Stimulated activated CD8-positive, alpha-beta memory T cell treated with anti-CD3 and anti-CD28 coated beads, Interleukin-15, amount 100 ng/mL, for 1 hour (primary cell): ENCODE measurements around the gene BOC.
"Not testable (repeated sequence)": the region's sequence is repeated elsewhere in the genome, so short reads cannot be mapped to it uniquely, and the experiment has no call there.

Experiments used
- DNase-seq: peaks from one replicate; pipeline ENCODE4 v3.0.0-alpha.2; 2020; ENCODE audit warnings: low read depth

The BOC gene

GRCh38 chr3:113211330-113212149 lies at the start of gene BOC:
Gene BOC, plus strand, starts transcription at chr3:113211557. Its CDS starts 38,246 bp downstream, at chr3:113249803.
- no peak for DNase-seq

- DNase-seq, result no peak
Measured at GRCh38 chr3:113161661-113162060, 49.7 kb upstream of the BOC start.

- DNase-seq, result no peak
Measured at GRCh38 chr3:113163152-113163551, 48.2 kb upstream of the BOC start.

- DNase-seq, result no peak
Measured at GRCh38 chr3:113165841-113166240, 45.5 kb upstream of the BOC start.

GRCh38 chr3:113166357-113166718 lies 45.0 kb upstream of the BOC start:
- no peak for DNase-seq

- DNase-seq, result no peak
Measured at GRCh38 chr3:113166719-113167492, 44.5 kb upstream of the BOC start.

- DNase-seq, result no peak
Measured at GRCh38 chr3:113167825-113168801, 43.2 kb upstream of the BOC start.

GRCh38 chr3:113169891-113170452 lies 41.4 kb upstream of the BOC start:
- DNase-seq, result no peak

GRCh38 chr3:113170771-113171170 lies 40.6 kb upstream of the BOC start:
- DNase-seq, result no peak

- not testable (repeated sequence) for DNase-seq
Measured at GRCh38 chr3:113171675-113172300, 39.6 kb upstream of the BOC start.

- DNase-seq, result no peak
Measured at GRCh38 chr3:113173102-113173501, 38.3 kb upstream of the BOC start.

GRCh38 chr3:113174304-113174703 lies 37.1 kb upstream of the BOC start:
- no peak for DNase-seq

GRCh38 chr3:113174801-113175485 lies 36.4 kb upstream of the BOC start:
- no peak for DNase-seq

- DNase-seq, result no peak
Measured at GRCh38 chr3:113177526-113177925, 33.8 kb upstream of the BOC start.

- no peak for DNase-seq
Measured at GRCh38 chr3:113179235-113179824, 32.0 kb upstream of the BOC start.

- no peak for DNase-seq
Measured at GRCh38 chr3:113183748-113184661, 27.4 kb upstream of the BOC start.

- no peak for DNase-seq
Measured at GRCh38 chr3:113185194-113185835, 26.0 kb upstream of the BOC start.

- no peak for DNase-seq
Measured at GRCh38 chr3:113186566-113186965, 24.8 kb upstream of the BOC start.

GRCh38 chr3:113193288-113193687 lies 18.1 kb upstream of the BOC start:
- no peak for DNase-seq
